SK-MEL-5 (cell line): Measurements from ENCODE around the gene KMT2E. TPM values are rescaled to one million over a fixed set of nuclear protein-coding genes. Genes with fewer than 3 reads are reported as not detected.

Experiments used
- DNase-seq: peaks from one replicate; pipeline ENCODE4 v3.0.0-alpha.2; 2016; ENCODE audit warnings: low read depth, low spot score
- in situ Hi-C: cut with HindIII; loops from 2 replicates; pipeline ENCODE4 v1.10.0; 2016; ENCODE audit warnings: low sequenced_read_pairs, high pct_unique_total_duplicates, low pct_unique_long_range_greater_than_20kb
- total RNA-seq: library from RNA; depleted of rRNA; stranded (reverse); fragments of >200 nt; shearing (Covaris generic); gene quantifications from 2 replicates; pipeline ENCODE4 v1.2.3, GENCODE V29; 2014

Gene KMT2E
- total RNA-seq, 1 experiment from 2014 or later: 37.3 TPM

- no peak for DNase-seq
- in situ Hi-C loops: no loop called here
Measured at GRCh38 chr7:105130048-105130447, 116.0 kb downstream of the KMT2E start.

DNA sequence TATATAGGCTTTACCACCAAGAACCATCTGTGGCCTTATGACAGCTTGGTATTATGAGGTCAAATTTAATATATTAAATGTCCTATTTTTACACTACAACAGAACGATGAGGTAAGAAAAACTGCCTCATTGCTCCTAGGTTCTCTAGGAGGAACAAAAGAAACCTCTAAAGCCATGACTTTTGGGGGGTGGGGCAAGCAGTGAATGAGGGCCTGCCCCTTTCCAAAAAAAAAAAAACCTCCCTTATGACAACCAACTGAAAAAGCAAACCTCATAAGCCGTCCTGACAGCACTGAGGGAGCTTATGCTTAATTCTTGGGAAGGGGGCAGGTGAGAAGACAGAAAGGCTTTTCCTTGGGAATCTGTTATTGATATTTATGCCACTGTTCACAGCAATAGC, 116.6 kb downstream of the KMT2E start:
- no peak for DNase-seq
- in situ Hi-C loops: no loop called here

DNA sequence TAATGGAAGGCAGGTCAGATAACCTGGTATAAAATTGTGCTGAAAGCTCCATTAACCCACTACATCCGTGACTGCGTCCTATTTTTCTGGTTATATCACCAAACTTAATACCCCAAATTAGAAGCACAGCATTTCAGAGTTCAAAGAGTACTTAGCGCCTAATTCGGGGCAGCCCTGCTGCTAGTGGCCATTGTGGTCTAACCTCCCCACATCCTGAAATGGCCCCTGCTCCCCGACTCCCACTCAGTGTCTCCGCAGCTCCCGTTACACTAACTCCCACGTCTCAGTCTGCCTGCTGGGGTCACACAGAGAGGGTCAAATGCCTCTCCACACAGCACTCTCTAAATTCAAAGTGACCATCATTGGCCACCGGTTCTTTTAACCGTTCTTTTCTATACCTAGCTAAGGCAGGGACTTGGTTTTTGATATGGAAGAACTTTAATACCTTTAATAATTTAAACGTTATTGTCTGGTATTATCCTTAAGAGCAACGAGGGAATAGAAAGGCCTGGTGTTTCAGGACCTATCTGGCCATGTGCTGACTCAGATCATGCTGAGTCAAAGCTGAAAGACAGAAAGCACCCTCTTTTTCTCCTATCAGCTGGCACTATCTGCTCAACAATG, 117.1 kb downstream of the KMT2E start:
- no peak for DNase-seq
- in situ Hi-C loops: no loop called here

DNA sequence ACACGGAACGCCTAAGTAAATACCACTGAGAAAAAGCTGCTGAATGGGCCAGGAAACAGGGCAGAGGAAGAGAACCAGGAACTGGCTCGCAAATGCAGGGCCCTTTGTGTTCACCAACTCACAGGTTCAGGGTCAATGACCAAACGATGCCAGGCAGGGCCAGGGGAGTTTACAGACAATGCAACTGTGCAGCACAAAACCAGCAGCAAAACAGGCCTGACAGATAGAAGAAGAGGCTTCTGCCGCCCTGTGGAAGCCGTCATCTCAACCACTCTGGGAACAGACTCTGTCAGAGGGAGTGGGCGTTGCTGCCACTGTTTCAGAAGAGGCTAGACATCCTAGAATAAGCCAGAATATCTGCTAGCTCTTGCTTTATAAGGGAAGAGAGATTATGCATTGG, 117.9 kb downstream of the KMT2E start:
- in situ Hi-C loops: no loop called here
- DNase-seq: no peak

DNA sequence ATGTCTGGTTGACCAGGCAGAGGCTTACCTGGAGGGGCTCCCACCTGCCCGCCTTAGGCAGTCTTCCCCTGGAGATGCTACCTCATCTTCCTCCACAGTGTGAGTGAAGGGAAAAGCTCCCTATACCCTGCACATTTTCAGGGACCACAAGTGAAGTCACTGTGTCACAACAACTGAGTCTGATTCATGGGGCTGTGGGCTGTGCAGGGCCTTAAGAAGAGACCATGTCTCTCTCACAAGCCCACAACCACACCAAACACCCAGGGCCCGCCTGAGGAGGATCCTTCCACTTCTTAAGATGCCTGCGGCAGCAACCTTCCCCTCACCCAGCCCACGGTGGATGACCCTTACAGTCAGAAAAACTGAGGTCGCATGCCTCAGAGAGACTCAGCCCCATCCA, 118.3 kb downstream of the KMT2E start:
- no peak for DNase-seq
- in situ Hi-C loops: no loop called here

- in situ Hi-C loops: no loop called here
Measured at GRCh38 chr7:105132835-105133234, 118.8 kb downstream of the KMT2E start.

GRCh38 chr7:105133358-105133757, 119.4 kb downstream of the KMT2E start:
- DNase-seq: no peak
- in situ Hi-C loops: no loop called here

More at GRCh38 chr7:105132835-105133234, 118.8 kb downstream of the KMT2E start:
- no peak for DNase-seq

DNA sequence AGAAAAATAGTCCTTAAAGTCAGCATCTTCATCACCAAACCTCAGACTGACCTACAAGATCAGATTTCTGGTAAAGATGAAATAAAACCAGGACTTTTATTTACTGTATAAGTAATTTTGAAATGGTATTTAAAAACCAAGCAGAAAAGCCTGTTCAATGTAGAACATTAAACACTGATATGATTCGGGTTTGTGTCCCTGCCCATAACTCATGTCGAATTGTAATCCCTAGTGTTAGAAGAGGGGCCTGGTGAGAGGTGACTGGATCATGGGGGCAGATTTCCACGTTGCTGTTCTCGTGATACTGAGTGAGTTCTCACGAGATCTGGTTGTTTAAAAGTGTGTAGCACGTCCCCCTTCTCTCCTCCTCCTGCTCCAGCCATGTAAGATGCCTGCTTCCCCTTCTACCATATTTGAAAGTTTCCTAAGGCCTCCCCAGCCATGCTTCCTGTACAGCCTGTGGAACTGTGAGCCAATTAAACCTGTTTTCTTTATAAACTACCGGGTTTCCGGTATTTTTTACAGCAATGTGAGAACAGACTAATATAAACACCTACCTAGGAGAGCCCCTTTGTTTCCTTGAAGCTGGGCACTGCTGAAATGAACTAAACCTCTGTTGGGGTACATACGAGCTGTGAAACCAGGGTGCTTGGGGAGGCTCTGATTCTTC, 120.1 kb downstream of the KMT2E start:
- in situ Hi-C loops: no loop called here
- DNase-seq: no peak

GRCh38 chr7:105136221-105136620, 122.2 kb downstream of the KMT2E start:
- DNase-seq: peak; percentile 45
- in situ Hi-C loops: no loop called here

- in situ Hi-C loops: no loop called here
- no peak for DNase-seq
Measured at GRCh38 chr7:105137898-105138297, 123.9 kb downstream of the KMT2E start.

GRCh38 chr7:105139381-105139780, 125.4 kb downstream of the KMT2E start:
- no peak for DNase-seq
- in situ Hi-C loops: no loop called here

- peak; percentile 80 for DNase-seq
- in situ Hi-C loops: no loop called here
Measured at GRCh38 chr7:105141068-105141467, 127.1 kb downstream of the KMT2E start.

DNA sequence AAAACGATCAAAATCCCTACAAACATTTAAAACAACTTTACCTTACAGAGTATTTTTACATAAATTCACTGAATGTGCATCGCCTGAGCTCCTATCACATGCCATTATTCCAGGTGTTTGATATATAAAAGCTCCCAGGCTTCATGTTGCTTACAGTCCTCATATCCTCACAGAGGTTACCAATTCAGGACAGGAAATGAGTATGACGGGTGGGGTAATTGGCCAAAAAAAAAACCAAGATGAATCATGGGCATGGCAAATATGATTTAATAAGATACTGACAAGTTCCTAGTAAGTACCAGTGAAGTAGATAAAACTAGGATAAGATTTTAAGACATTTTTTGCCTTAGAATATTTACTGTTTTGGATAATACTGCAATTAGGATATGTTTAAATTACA, 135.8 kb downstream of the KMT2E start:
- DNase-seq: no peak
- in situ Hi-C loops: no loop called here

GRCh38 chr7:105151152-105151551, 137.1 kb downstream of the KMT2E start:
- in situ Hi-C loops: no loop called here
- no peak for DNase-seq

DNA sequence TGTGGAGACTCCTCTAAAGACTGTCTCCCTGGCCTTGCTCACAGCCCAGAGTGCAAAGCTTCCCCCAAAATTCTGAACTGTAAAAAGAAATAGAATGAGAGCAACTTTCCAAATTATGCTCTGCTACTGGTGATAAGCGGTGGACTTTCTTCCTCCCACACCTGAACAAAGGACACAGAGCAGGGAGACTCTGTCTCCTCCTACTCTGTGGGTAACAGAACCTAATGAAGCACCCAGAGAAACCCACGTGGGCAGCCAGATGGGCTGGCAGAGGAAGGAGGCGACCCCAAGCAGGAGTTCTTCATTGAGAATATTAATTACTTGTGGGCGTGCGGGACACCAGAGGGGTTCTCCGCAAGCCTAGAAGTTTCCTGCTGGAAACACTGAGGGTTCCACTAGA, 139.5 kb downstream of the KMT2E start:
- in situ Hi-C loops: no loop called here
- DNase-seq: no peak

GRCh38 chr7:105154084-105154483, 140.1 kb downstream of the KMT2E start:
- in situ Hi-C loops: no loop called here
- no peak for DNase-seq

GRCh38 chr7:105156731-105157130, 142.7 kb downstream of the KMT2E start:
- in situ Hi-C loops: no loop called here
- DNase-seq: no peak

GRCh38 chr7:105157278-105157677, 143.3 kb downstream of the KMT2E start:
- DNase-seq: no peak
- in situ Hi-C loops: no loop called here

DNA sequence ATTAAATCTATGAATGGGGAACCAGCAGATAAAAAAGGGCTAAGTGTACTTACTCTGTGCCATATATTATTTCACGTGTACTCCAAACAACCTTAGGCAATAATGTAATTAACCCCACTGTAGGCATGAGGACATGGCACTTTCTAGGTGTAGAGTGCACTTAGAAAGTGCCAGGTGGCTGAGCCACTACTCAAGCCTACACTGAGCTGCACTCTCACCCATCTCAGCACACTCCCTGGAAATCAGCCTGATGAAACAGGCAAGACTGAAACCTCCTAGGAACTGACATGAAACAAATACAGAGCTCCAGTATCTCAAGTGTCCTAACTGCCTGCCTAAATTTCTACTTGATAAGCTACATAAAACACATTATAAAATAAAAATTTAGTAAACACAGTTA, 147.4 kb downstream of the KMT2E start:
- in situ Hi-C loops: no loop called here
- no peak for DNase-seq
